ENCODE measurements around the gene DNMT3L.
"Not testable (repeated sequence)": the region's sequence is repeated elsewhere in the genome, so short reads cannot be mapped to it uniquely, and the experiment has no call there.

DNMT3L gene

GRCh38 chr21:44218461-44218860 is 43.2 kb downstream of the DNMT3L start:
- not testable (repeated sequence) for H3K4me2 ChIP-seq (ENCODE audit: low read depth, low read length, poor library complexity, severe bottlenecking); H3K79me2 ChIP-seq (ENCODE audit: insufficient read depth, low read length); H3K36me3 ChIP-seq (ENCODE audit: insufficient read depth, low read length); H3K4me3 ChIP-seq (ENCODE audit: low read length, poor library complexity, severe bottlenecking); H3K9me3 ChIP-seq (ENCODE audit: insufficient read depth, low read depth, low read length); H3K27me3 ChIP-seq (ENCODE audit: insufficient read depth, low read length, poor library complexity, severe bottlenecking); H3K9me2 ChIP-seq (replicated peaks; ENCODE audit: low read depth, low read length); H4K20me1 ChIP-seq (ENCODE audit: insufficient read depth, low read length, poor library complexity, severe bottlenecking); H2AFZ ChIP-seq (ENCODE audit: low read length); H3K9ac ChIP-seq (ENCODE audit: low read depth, low read length, poor library complexity, severe bottlenecking); H3K4me1 ChIP-seq (ENCODE audit: insufficient read depth, low read length, poor library complexity, severe bottlenecking); H3F3A ChIP-seq (ENCODE audit: low read depth)

DNA sequence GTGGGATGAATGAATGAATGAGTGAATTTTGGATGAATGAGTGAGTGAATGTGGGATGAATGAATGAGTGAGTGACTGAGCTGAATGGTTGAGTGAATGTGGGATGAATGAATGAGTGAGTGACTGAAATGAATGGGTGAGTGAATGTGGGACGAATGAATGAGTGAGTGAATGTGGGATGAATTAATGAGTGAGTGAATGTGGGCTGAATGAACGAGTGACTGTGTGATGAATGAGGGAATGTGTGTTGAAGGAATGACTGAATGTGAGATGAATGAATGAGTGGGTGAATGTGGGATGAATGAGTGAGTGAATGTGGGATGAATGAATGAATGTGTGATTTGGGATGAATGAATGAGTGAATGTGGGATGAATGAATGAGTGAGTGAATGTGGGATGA is 49.7 kb downstream of the DNMT3L start:
- not testable (repeated sequence) for H3K27me3 ChIP-seq (ENCODE audit: insufficient read depth, low read length, poor library complexity, severe bottlenecking); H3K9ac ChIP-seq (ENCODE audit: low read depth, low read length, poor library complexity, severe bottlenecking); H3K4me2 ChIP-seq (ENCODE audit: low read depth, low read length, poor library complexity, severe bottlenecking); H3K9me3 ChIP-seq (ENCODE audit: insufficient read depth, low read depth, low read length); H3K79me2 ChIP-seq (ENCODE audit: insufficient read depth, low read length); H3K36me3 ChIP-seq (ENCODE audit: insufficient read depth, low read length); H3F3A ChIP-seq (ENCODE audit: low read depth); H3K9me2 ChIP-seq (replicated peaks; ENCODE audit: low read depth, low read length); H3K4me1 ChIP-seq (ENCODE audit: insufficient read depth, low read length, poor library complexity, severe bottlenecking); H3K4me3 ChIP-seq (ENCODE audit: low read length, poor library complexity, severe bottlenecking); H4K20me1 ChIP-seq (ENCODE audit: insufficient read depth, low read length, poor library complexity, severe bottlenecking); H2AFZ ChIP-seq (ENCODE audit: low read length)

GRCh38 chr21:44211574-44211973 is 50.1 kb downstream of the DNMT3L start:
- not testable (repeated sequence) for H3K4me1 ChIP-seq (ENCODE audit: insufficient read depth, low read length, poor library complexity, severe bottlenecking); H3F3A ChIP-seq (ENCODE audit: low read depth); H3K9me3 ChIP-seq (ENCODE audit: insufficient read depth, low read depth, low read length); H3K36me3 ChIP-seq (ENCODE audit: insufficient read depth, low read length); H3K27me3 ChIP-seq (ENCODE audit: insufficient read depth, low read length, poor library complexity, severe bottlenecking); H2AFZ ChIP-seq (ENCODE audit: low read length); H3K4me2 ChIP-seq (ENCODE audit: low read depth, low read length, poor library complexity, severe bottlenecking); H3K4me3 ChIP-seq (ENCODE audit: low read length, poor library complexity, severe bottlenecking); H4K20me1 ChIP-seq (ENCODE audit: insufficient read depth, low read length, poor library complexity, severe bottlenecking); H3K9ac ChIP-seq (ENCODE audit: low read depth, low read length, poor library complexity, severe bottlenecking); H3K9me2 ChIP-seq (replicated peaks; ENCODE audit: low read depth, low read length); H3K79me2 ChIP-seq (ENCODE audit: insufficient read depth, low read length)

DNA sequence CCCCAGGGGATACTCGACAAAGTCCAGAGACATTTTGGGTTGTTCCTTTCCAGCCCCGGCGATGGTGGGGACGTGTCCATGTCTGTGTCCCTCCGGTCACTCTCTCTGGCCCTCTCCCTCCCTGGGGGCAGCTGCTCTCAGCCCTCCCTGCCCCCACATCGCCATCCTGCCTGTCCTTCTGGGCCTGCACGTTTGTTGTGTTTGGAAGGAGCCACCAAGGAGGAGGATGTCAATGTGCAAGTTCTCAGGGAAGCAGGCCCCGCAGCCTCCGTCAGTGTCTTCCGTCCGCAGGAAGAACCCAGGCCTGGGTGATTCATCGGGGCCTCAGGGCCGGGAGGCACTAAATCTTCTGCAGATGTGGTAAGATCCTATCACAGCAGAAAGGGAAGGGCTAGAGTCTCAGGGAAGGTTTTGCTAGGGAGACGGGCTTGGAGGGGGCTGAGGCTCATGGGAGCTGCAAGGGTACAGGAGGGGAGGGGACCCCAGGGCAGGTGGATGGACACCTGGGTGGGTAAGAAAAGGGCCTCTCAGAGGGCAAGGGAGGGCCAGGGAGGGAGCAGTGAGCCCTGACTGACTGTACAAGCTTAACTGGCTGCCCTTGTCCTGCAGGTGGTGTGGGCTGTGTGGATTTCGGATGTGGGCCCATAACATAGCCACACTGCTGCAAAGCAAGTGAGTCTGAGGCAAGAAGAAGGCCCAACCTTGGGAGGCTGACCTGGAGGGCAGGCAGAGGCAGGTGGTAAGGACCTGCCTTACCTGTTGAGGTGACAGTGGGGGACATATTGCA is 53.6 kb downstream of the DNMT3L start:
- not testable (repeated sequence) for H3K4me3 ChIP-seq (ENCODE audit: low read length, poor library complexity, severe bottlenecking); H3K4me2 ChIP-seq (ENCODE audit: low read depth, low read length, poor library complexity, severe bottlenecking); H4K20me1 ChIP-seq (ENCODE audit: insufficient read depth, low read length, poor library complexity, severe bottlenecking); H3K9ac ChIP-seq (ENCODE audit: low read depth, low read length, poor library complexity, severe bottlenecking); H3K27me3 ChIP-seq (ENCODE audit: insufficient read depth, low read length, poor library complexity, severe bottlenecking); H3K36me3 ChIP-seq (ENCODE audit: insufficient read depth, low read length); H3K9me2 ChIP-seq (replicated peaks; ENCODE audit: low read depth, low read length); H3F3A ChIP-seq (ENCODE audit: low read depth); H2AFZ ChIP-seq (ENCODE audit: low read length); H3K4me1 ChIP-seq (ENCODE audit: insufficient read depth, low read length, poor library complexity, severe bottlenecking); H3K79me2 ChIP-seq (ENCODE audit: insufficient read depth, low read length); H3K9me3 ChIP-seq (ENCODE audit: insufficient read depth, low read depth, low read length)

DNA sequence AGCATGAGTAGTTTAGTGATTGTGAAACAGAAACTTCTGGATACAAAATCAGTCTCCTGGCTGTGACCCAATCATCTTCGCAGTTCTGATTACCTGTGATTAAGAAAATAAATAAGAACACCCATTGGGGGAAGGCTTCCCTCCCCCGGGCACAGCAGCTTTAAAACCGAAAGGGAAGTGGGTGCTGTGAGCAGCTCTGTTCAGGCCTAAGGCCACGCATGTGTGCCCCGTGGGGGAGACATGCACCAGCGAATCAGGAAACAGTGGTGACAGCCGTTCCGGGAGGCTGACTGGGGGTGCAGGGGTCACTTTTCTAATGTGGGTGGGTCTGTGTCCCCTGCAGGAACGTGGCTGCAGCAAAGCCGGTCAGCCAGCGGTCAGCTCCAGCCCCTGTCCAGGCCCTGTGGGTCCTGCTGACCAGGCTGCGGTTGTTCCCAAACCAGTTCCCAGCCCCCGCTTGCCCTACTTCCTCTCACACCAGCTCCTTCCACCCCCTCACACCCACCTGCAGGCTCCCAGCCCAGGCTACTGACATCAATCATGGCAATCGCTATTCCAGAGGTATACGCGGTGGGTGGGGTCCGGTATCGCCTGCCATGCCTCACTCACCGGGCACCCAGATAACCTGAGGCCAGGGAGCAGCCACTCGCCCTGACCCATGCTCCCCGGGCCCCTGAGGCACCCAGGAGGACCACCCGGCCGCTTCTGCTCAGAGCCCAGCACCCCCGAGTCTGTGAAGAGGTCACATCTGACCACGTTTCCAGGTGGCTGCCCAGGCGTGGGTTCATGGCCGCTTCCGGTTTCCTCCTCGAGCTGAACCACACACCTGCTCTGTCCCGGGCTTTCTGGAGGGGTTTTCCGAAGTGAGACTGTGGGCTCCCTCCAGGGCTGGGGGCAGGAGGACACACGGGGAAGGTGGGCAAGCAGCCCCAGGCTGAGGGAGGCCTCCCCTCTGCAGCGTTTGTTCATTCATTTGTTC is 54.7 kb downstream of the DNMT3L start:
- not testable (repeated sequence) for H3K9me2 ChIP-seq (replicated peaks; ENCODE audit: low read depth, low read length); H3F3A ChIP-seq (ENCODE audit: low read depth); H3K27me3 ChIP-seq (ENCODE audit: insufficient read depth, low read length, poor library complexity, severe bottlenecking); H3K36me3 ChIP-seq (ENCODE audit: insufficient read depth, low read length); H3K9me3 ChIP-seq (ENCODE audit: insufficient read depth, low read depth, low read length); H3K9ac ChIP-seq (ENCODE audit: low read depth, low read length, poor library complexity, severe bottlenecking); H3K79me2 ChIP-seq (ENCODE audit: insufficient read depth, low read length); H4K20me1 ChIP-seq (ENCODE audit: insufficient read depth, low read length, poor library complexity, severe bottlenecking); H3K4me1 ChIP-seq (ENCODE audit: insufficient read depth, low read length, poor library complexity, severe bottlenecking); H2AFZ ChIP-seq (ENCODE audit: low read length); H3K4me3 ChIP-seq (ENCODE audit: low read length, poor library complexity, severe bottlenecking); H3K4me2 ChIP-seq (ENCODE audit: low read depth, low read length, poor library complexity, severe bottlenecking)

DNA sequence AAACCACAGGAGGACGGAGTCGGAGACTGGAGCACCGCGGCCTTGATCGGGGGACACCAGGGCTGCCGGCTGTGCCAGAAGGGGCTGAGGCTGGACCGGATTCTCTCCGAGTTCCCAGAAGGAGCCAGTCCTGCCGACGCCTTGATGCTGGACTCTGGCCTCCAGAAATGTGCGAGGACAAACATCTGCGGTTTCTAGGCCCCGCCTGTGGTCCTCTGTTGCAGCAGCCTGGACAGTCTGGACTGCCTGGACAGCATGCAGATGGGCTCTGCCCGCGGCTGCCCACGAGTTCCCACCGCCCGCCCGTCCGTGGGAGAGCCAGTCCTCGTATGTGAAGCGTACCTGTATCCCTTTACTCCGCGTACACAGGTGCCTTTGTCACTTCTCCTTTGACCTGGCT is 55.5 kb downstream of the DNMT3L start:
- H3K4me2 ChIP-seq (ENCODE audit: low read depth, low read length, poor library complexity, severe bottlenecking); H3K4me1 ChIP-seq (ENCODE audit: insufficient read depth, low read length, poor library complexity, severe bottlenecking); H3K9ac ChIP-seq (ENCODE audit: low read depth, low read length, poor library complexity, severe bottlenecking); H4K20me1 ChIP-seq (ENCODE audit: insufficient read depth, low read length, poor library complexity, severe bottlenecking); H3K4me3 ChIP-seq (ENCODE audit: low read length, poor library complexity, severe bottlenecking); H3K36me3 ChIP-seq (ENCODE audit: insufficient read depth, low read length); H3F3A ChIP-seq (ENCODE audit: low read depth); H3K9me3 ChIP-seq (ENCODE audit: insufficient read depth, low read depth, low read length); H3K27me3 ChIP-seq (ENCODE audit: insufficient read depth, low read length, poor library complexity, severe bottlenecking); H2AFZ ChIP-seq (ENCODE audit: low read length); H3K9me2 ChIP-seq (replicated peaks; ENCODE audit: low read depth, low read length); H3K79me2 ChIP-seq (ENCODE audit: insufficient read depth, low read length): not testable (repeated sequence)

DNA sequence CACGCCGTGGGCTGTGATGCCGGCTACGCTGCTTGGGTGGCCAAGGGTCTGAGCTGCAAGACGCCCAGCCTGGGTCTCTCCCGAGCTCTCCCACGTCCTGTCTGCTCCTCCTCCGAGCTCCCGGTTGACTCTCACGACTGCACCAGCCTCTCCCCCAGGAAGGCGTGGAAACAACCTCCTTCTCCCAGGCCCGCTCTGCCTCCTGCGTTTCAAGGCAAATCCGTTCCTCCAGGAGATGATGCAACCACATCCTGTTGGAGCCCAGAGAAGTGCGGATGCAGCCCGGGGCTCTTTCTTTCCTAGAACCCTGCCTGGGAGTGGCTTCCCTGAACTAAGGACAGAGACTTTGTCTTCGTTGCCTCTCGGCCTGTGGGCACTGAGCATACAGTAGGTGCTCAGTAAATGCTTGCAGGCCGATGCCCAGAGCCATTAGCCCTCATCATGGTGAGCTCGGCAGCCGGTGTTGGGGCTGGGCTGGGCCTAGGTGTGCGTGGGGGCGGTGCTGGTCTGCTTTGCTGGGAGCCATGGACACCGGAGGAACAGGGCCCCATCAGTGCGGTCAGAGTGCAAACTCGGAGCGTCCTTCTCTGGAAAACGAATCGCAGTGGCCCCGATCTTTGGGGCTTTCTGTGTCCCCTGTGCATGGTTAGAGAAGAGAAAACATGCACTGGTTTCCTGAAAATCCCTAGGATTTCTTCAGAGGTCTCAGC is 59.0 kb downstream of the DNMT3L start:
- H4K20me1 ChIP-seq (ENCODE audit: insufficient read depth, low read length, poor library complexity, severe bottlenecking); H3K27me3 ChIP-seq (ENCODE audit: insufficient read depth, low read length, poor library complexity, severe bottlenecking); H3K4me3 ChIP-seq (ENCODE audit: low read length, poor library complexity, severe bottlenecking); H3K4me2 ChIP-seq (ENCODE audit: low read depth, low read length, poor library complexity, severe bottlenecking); H2AFZ ChIP-seq (ENCODE audit: low read length); H3K9me2 ChIP-seq (replicated peaks; ENCODE audit: low read depth, low read length); H3K9ac ChIP-seq (ENCODE audit: low read depth, low read length, poor library complexity, severe bottlenecking); H3K4me1 ChIP-seq (ENCODE audit: insufficient read depth, low read length, poor library complexity, severe bottlenecking); H3K9me3 ChIP-seq (ENCODE audit: insufficient read depth, low read depth, low read length); H3K36me3 ChIP-seq (ENCODE audit: insufficient read depth, low read length); H3K79me2 ChIP-seq (ENCODE audit: insufficient read depth, low read length); H3F3A ChIP-seq (ENCODE audit: low read depth): not testable (repeated sequence)

Data from Loucy (cell line).